Natural killer cell treated with Interleukin-12 subunit alpha and Interleukin-12 subunit beta and Interleukin-15 and Interleukin-18, amount 100 ng/mL, for 72 hours (primary cell): ENCODE results near the gene CFP. TPM values are rescaled to one million over a fixed set of nuclear protein-coding genes. Genes with fewer than 3 reads are reported as not detected.
"Not testable (repeated sequence)": the region's sequence is repeated elsewhere in the genome, so short reads cannot be mapped to it uniquely, and the experiment has no call there.

Experiments
- ATAC-seq, 2 donors: fragments of 150-1000 bp; cut with Tn5 transposase in 1 of 2; sonication (Bioruptor Pico), chemical (Tn5 transposase) in 1 of 2; 2 replicates each; pipeline ENCODE4 v1.10.0; 2021
- DNase-seq: peaks from one replicate; pipeline ENCODE4 v3.0.0; 2022; ENCODE audit warnings: low spot score
- H3K27ac Mint-ChIP-seq, 2 donors: 1 replicate in 1 of 2; 2 replicates in 1 of 2; pipeline ENCODE4 v1.8.0; 2022; ENCODE audit warnings: mixed read lengths in 2 of 2, mild to moderate bottlenecking in 1 of 2, moderate library complexity in 1 of 2
- H3K27me3 Mint-ChIP-seq, 2 donors: 1 replicate in 1 of 2; 2 replicates in 1 of 2; pipeline ENCODE4 v1.8.0; 2022; ENCODE audit warnings: mixed read lengths in 2 of 2
- H3K36me3 Mint-ChIP-seq: one replicate; pipeline ENCODE4 v1.8.0; 2022; ENCODE audit warnings: mixed read lengths
- H3K4me1 Mint-ChIP-seq, 2 donors: 1 replicate in 1 of 2; 2 replicates in 1 of 2; pipeline ENCODE4 v1.8.0; 2022; ENCODE audit warnings: low read depth in 2 of 2, mixed read lengths in 2 of 2, mild to moderate bottlenecking in 1 of 2
- H3K4me3 Mint-ChIP-seq: one replicate; pipeline ENCODE4 v1.8.0; 2022; ENCODE audit warnings: mixed read lengths
- H3K9me3 Mint-ChIP-seq: 2 replicates; pipeline ENCODE4 v1.8.0; 2022; ENCODE audit warnings: mixed read lengths
- total RNA-seq, 2 donors: library from RNA; stranded (reverse); gene quantifications; one replicate each; pipeline ENCODE4 v1.2.3, GENCODE V29; 2022

The CFP gene
- total RNA-seq, 2 donors from 2014 or later = 0.71 to 2.3 TPM

DNA sequence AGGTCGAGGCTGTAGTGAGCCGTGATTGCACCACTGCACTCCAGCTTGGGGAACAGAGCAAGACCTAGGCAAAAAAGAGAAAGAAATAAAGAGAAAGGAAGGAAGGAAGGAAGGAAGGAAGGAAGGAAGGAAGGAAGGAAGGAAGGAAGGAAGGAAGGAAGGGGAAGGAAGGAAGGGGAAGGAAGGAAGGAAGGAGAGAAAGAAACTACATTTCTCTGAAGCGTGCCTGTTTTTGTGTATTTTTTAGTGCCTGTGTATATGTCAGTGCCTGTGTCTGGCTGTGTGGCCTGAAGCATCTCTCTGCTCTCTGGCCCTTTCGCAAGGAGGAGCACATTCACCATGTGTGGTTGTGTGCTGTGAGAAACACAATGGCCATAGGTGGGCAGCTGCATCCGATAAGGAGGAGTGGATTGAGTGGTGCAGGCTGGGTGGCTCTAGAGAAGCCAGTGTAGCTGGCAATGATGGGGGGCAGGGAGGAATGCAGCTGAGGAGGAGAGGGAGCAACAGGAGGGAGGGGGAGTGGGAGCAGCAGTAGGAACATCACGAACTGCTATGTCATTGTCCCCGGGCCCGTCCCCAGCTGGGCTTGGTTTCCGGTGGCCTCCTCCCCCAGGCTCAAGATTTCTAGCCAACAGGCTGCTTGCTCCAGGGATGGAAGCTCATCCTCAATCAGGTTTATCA, 21.5 kb downstream of the CFP start:
- Mint-ChIP-seq H3K27me3 (peaks cover 0 to 20% of the 10 kb centered on the region in 2 donors), H3K9me3 (no peaks in the 10 kb centered on the region), H3K4me1 (peaks cover 0 to 5% of the 10 kb centered on the region in 2 donors), H3K36me3 (no peaks in the 10 kb centered on the region), H3K4me3 (no peak overlapping the region), H3K27ac (no peak overlapping the region)
- no peak for ATAC-seq
- no peak for DNase-seq

DNA sequence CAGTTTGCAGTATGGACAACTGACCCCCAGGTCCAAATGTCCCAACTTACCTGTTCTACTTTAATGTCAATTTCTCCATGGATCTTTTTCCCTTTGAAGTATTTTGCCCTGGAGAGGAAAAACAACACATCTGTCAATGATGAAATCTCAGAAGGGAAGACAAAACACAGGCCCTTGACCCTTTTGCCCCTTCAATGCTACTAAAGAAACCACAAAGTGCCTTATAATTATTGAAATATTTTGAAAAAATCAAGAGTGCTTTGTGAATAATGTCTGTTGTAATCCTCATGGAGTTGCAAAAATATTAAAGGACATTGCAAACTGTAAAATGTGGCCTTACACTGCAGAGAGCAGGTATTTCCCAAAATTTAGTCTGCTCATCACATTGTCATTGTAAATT, 22.6 kb downstream of the CFP start:
- no peak overlapping the region for H3K4me3 Mint-ChIP-seq
- DNase-seq = no peak
- no peak for ATAC-seq
- no peak overlapping the region for H3K27ac Mint-ChIP-seq
- no peaks in the 10 kb centered on the region for H3K9me3 Mint-ChIP-seq
- peaks cover 0 to 17% of the 10 kb centered on the region in 2 donors for H3K27me3 Mint-ChIP-seq
- H3K4me1 Mint-ChIP-seq = peaks cover 0 to 5% of the 10 kb centered on the region in 2 donors
- H3K36me3 Mint-ChIP-seq = no peaks in the 10 kb centered on the region

DNA sequence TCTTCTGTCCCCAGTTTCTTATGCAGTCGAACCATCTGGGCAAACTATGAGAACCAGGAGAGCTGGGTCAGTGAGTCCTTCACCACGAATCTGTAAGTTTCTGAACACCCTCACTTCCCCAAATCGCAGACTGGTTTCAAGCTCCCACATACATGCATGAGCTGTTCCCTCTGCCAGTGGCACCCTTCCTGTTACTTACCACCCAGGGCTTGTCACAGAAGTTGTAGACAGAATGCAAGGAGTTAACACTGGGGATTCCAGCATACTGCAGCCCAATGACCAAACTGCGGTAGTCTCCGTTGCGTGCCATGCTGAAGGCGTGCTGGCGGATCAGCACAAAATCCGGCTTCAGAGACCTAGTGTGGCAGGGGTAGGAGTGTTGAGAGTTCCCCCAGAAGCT, 24.7 kb downstream of the CFP start:
- no peak overlapping the region for H3K27ac Mint-ChIP-seq
- H3K27me3 Mint-ChIP-seq = peaks cover 0 to 21% of the 10 kb centered on the region in 2 donors
- no peak overlapping the region for H3K4me3 Mint-ChIP-seq
- H3K9me3 Mint-ChIP-seq = no peaks in the 10 kb centered on the region
- H3K4me1 Mint-ChIP-seq = peaks cover 0 to 5% of the 10 kb centered on the region in 2 donors
- DNase-seq (no peak), ATAC-seq (no peak)
- H3K36me3 Mint-ChIP-seq = no peaks in the 10 kb centered on the region

DNA sequence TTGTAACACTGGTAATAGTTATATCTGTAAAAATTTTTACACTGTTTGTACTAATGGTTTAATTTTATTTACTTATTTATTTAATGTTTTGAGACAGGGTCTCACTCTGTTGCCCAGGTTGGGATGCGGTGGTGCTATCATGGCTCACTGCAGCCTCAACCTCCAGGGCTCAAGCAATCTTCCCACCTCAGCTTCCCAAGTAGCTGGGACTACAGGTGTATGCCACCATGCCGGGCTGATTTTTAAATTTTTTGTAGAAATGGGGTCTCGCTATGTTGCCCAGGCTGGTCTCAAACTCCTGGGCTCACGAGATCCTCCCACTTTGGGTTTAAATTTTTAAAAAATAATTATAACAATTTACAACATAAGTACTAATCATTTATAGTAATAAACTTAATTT, 26.6 kb downstream of the CFP start:
- H3K4me1 Mint-ChIP-seq, H3K36me3 Mint-ChIP-seq, DNase-seq, H3K9me3 Mint-ChIP-seq, ATAC-seq, H3K4me3 Mint-ChIP-seq, H3K27ac Mint-ChIP-seq: not testable (repeated sequence)
- H3K27me3 Mint-ChIP-seq = peaks cover 0 to 20% of the 10 kb centered on the region in 2 donors

DNA sequence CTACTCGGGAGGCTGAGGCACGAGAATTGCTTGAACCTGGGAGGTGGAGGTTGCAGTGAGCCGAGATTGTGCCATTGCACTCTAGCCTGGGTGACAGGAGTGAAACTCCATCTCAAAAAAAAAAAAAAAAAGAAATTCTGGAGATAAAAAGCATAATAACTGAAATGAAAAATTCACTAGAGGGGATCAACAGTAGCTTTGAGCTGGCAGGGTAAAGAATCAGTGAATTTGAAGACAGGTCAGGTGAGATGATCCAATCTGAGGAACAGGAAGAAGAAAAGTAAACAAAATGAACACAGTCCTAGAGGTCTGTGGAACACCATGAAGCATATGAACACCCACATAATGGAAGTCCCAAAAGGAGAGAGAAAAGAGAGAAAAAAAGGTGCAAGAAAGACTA, 32.5 kb downstream of the CFP start:
- peaks cover 0 to 15% of the 10 kb centered on the region in 2 donors for H3K27me3 Mint-ChIP-seq
- no peak overlapping the region for H3K27ac Mint-ChIP-seq
- ATAC-seq (no peak), DNase-seq (no peak)
- no peak overlapping the region for H3K4me3 Mint-ChIP-seq
- H3K4me1 Mint-ChIP-seq = peaks cover 2 to 9% of the 10 kb centered on the region in 2 donors
- peaks cover 7% of the 10 kb centered on the region for H3K9me3 Mint-ChIP-seq
- H3K36me3 Mint-ChIP-seq = peaks cover 12% of the 10 kb centered on the region

DNA sequence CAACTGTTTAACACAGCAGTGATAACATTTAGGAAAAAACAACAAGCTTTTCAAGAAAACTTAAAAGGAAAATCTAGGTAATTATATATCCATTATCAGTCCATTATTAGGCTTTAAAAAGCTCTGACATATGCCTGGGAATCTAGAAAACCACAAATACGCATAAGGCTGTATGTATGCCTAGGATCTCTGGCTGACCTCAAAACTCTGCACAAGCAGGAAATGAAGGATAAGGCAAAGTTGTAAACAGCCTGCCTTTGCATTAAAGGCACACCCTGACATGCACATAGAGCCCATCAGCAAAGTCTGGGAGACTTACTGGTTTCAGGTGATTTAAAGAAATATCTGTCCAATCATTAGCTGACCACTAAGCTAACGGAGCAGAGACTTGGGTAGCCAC, 33.5 kb downstream of the CFP start:
- peak overlapping the region; percentile 30 for H3K4me3 Mint-ChIP-seq
- H3K36me3 Mint-ChIP-seq = peaks cover 12% of the 10 kb centered on the region
- peaks cover 2 to 9% of the 10 kb centered on the region in 2 donors for H3K4me1 Mint-ChIP-seq
- ATAC-seq (no peak), DNase-seq (no peak)
- peaks cover 0 to 15% of the 10 kb centered on the region in 2 donors for H3K27me3 Mint-ChIP-seq
- H3K27ac Mint-ChIP-seq = peak overlapping the region in 1 of 2 donors; percentile 49
- peaks cover 7% of the 10 kb centered on the region for H3K9me3 Mint-ChIP-seq

DNA sequence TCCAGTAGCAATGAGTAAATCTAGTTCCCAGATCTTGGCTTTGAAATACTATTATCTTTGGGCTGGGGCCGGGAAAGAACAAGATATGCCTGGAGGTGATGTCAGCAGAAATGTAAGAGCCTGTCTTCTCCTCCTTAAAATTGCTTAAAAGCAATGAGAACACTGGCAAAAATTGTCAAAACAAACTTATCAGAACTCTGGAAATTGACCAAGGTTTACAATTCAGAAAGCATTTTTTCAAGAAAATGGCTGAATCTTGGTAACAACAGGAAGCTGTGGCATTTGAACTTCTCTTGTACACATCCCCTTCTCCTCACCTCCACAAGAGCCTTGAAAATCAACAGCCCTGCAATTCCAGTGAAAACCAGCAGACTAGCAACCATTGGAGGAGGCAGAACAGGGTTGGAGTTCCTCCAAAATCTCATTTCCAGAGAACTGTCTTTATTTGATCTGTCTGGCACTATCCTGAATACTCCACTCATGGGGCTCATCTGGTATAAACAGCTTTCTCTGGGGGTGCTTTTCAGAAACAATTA, 33.9 kb downstream of the CFP start:
- Mint-ChIP-seq H3K27ac (peak overlapping the region in 1 of 2 donors; percentile 49), H3K27me3 (peaks cover 0 to 14% of the 10 kb centered on the region in 2 donors), H3K4me1 (peaks cover 2 to 9% of the 10 kb centered on the region in 2 donors), H3K9me3 (peaks cover 7% of the 10 kb centered on the region), H3K4me3 (peak overlapping the region; percentile 30), H3K36me3 (peaks cover 12% of the 10 kb centered on the region)
- DNase-seq (no peak), ATAC-seq (no peak)

DNA sequence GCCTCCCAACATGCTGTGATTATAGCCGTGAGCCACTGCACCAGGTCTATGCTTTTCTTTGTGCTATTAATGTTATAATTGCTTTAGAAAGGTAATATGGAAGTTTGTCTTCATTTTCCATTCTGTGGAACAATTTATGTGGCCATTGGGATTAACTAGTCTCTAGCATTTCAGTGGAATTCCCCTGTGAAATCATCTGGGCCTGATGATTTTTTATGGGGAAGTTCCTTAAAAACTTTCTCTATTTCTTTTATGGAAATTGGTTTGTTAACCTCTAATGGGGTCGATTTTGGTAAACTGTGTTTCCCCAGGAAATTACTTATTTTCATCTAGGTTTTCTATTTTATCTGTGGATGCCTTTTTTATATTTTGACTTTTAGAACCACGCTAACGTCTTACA, 36.2 kb downstream of the CFP start:
- no peak overlapping the region for H3K4me3 Mint-ChIP-seq
- peaks cover 0 to 9% of the 10 kb centered on the region in 2 donors for H3K27me3 Mint-ChIP-seq
- DNase-seq (no peak), ATAC-seq (no peak)
- peaks cover 12% of the 10 kb centered on the region for H3K36me3 Mint-ChIP-seq
- no peak overlapping the region for H3K27ac Mint-ChIP-seq
- H3K4me1 Mint-ChIP-seq = peaks cover 2 to 9% of the 10 kb centered on the region in 2 donors
- peaks cover 7% of the 10 kb centered on the region for H3K9me3 Mint-ChIP-seq

DNA sequence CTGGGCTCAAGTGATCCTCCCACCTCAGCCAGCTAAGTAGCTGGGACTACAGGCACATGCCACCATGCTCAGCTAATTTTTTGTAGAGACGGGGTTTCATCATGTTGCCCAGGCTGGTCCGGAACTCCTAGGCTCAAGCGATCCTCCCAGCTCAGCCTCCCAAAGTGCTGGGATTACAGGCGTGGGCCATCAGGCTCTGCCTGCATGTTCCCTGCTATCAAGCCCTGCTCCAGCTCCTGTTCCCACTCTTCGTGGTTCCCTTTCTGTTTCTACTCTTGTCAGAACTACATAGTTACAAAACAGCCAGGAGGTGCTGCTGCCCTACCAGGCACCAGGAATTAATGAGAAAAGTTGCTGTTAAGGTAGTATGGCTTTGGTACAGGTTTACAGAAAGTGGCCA, 38.7 kb downstream of the CFP start:
- Mint-ChIP-seq H3K27ac (no peak overlapping the region), H3K27me3 (peaks cover 0 to 4% of the 10 kb centered on the region in 2 donors), H3K9me3 (no peaks in the 10 kb centered on the region), H3K4me1 (peaks cover under 1 to 4% of the 10 kb centered on the region in 2 donors), H3K4me3 (no peak overlapping the region), H3K36me3 (no peaks in the 10 kb centered on the region)
- DNase-seq = no peak
- no peak for ATAC-seq

DNA sequence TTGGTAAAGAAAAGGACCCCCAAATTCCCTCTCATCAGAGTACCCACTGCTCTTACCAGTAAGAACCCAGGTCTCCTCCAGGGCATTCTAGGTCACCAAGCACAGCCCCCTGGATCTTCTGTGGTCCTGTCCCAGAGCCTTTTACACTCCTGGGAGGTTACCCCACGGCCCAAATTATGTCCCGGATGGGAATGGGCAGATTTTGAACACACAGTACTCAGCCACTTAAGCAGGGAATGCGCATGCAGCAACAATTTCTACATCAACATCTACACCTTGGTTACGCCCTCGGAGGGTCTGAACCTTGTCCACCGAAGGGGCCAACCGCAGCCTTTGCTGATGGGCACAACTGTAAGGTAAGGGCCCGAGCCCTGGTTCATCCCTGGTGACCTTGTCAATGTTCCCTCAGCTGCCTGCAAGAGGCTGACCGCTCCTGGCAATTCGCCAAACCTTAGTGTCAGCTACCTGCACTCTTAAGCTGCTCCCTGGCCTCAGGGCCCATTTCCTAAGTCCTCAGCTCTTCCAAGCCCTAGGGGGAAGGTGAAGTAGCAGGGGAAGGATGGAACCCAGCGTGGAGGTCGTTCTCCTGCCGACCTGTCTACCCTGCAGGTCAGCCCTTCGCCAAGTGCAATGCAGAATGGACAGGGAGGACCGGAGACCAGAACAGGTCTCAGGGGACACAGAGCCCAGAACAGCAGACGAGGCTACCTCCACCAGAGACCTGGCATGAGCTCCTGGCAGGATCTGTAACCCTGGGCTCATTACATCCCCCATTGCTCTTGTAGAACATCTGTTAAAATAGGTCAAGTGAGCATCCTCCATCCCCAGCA, 41.6 kb downstream of the CFP start:
- no peak overlapping the region for H3K27ac Mint-ChIP-seq
- H3K9me3 Mint-ChIP-seq = no peaks in the 10 kb centered on the region
- no peaks in the 10 kb centered on the region for H3K36me3 Mint-ChIP-seq
- peaks cover 8 to 12% of the 10 kb centered on the region in 2 donors for H3K4me1 Mint-ChIP-seq
- DNase-seq (no peak), ATAC-seq (peak in 1 of 2 donors; percentile 8)
- peaks cover 0 to 14% of the 10 kb centered on the region in 2 donors for H3K27me3 Mint-ChIP-seq
- H3K4me3 Mint-ChIP-seq = no peak overlapping the region

DNA sequence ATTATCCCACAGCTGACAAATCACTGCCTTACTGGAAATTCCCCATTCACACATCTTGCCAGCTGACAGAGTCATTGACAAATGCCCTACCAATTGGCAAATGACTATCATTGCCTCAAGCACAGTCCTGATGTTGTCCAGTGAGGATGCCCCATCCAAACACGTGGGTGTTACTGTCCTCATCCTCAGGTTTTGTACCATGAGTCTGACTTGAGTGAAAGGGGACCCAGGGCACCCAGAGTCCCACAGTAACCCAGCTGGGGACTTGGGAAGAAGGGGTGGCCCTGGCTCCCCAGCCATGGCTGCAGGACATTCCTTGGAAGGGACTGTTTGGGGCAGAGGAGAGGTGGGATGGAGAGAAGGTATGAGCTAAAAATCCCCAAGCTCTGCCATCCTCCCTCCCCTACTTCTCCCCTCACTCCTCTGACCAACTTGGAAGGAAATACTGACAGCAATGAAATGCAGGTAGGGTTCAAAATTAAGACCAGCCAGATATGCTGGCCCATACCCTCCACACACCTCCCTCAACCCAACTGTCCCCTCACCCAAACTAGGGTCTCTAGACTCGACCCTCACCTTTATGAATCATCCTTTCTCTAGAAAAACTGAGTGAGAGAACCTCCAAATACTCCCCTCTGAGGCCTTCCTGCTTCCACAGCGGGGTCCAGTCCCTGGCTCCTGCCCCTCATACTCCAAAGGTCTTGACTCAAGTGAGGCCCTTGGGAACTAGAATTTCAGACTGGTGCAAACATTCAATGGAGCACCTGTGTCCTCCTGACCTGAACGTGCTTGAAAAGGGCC, 42.4 kb downstream of the CFP start:
- H3K4me1 Mint-ChIP-seq = peaks cover 13 to 19% of the 10 kb centered on the region in 2 donors
- H3K27me3 Mint-ChIP-seq = peaks cover 0 to 14% of the 10 kb centered on the region in 2 donors
- DNase-seq = no peak
- ATAC-seq = no peak
- H3K27ac Mint-ChIP-seq = no peak overlapping the region
- H3K9me3 Mint-ChIP-seq = no peaks in the 10 kb centered on the region
- no peaks in the 10 kb centered on the region for H3K36me3 Mint-ChIP-seq
- no peak overlapping the region for H3K4me3 Mint-ChIP-seq

DNA sequence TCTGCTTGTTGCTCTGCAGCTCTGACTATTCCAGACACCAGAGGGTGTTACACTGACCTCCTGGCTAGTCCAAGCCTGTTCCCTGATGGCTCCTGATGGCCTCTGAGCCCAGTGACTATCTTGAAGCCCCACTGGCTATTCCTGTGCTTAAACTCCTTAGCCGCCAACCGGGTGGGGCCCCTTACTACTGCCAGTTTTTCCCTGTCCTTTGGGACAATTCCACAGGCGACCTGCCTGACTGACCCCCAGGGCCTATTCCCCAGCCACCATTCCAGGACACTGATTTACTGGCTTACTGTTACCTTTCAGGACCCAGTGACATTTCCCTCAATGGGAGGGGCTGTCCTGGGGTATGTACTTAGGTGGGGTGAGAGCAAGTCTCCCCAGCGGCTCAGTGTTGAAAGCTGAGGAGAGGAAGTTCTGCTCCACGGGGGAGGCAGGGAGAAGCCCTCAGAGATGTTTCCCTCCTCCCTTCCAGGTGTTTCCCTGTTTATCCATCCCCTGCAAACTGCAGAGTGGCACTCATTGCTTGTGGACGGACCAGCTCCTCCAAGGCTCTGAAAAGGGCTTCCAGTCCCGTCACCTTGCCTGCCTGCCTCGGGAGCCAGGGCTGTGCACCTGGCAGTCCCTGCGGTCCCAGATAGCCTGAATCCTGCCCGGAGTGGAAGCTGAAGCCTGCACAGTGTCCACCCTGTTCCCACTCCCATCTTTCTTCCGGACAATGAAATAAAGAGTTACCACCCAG, 43.5 kb downstream of the CFP start:
- ATAC-seq (no peak), DNase-seq (no peak)
- no peak overlapping the region for H3K27ac Mint-ChIP-seq
- H3K36me3 Mint-ChIP-seq = no peaks in the 10 kb centered on the region
- H3K9me3 Mint-ChIP-seq = no peaks in the 10 kb centered on the region
- no peak overlapping the region for H3K4me3 Mint-ChIP-seq
- H3K27me3 Mint-ChIP-seq = peaks cover 0 to 18% of the 10 kb centered on the region in 2 donors
- H3K4me1 Mint-ChIP-seq = peaks cover 22 to 28% of the 10 kb centered on the region in 2 donors

DNA sequence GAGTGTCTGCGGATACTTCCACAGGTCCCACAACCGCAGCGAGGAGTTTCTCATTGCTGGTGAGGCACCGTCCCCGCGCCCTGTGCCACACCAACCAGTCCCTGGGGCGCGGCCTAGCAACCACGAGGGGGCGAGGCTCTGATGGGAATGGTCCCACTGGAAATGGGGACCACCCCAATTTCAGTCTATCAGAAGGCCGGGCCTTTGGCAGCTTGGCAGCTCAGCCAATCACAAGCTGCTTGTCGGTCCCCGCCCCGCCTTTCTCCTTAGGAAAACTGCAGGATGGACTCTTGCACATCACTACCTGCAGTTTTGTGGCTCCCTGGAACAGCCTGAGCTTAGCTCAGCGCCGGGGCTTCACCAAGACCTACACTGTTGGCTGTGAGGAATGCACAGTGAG, 44.5 kb downstream of the CFP start:
- no peaks in the 10 kb centered on the region for H3K9me3 Mint-ChIP-seq
- DNase-seq = no peak
- no peaks in the 10 kb centered on the region for H3K36me3 Mint-ChIP-seq
- H3K4me1 Mint-ChIP-seq = peaks cover 22 to 28% of the 10 kb centered on the region in 2 donors
- no peak overlapping the region for H3K4me3 Mint-ChIP-seq
- no peak for ATAC-seq
- peaks cover 0 to 16% of the 10 kb centered on the region in 2 donors for H3K27me3 Mint-ChIP-seq
- H3K27ac Mint-ChIP-seq = no peak overlapping the region
